Stimulated activated CD8-positive, alpha-beta memory T cell treated with anti-CD3 and anti-CD28 coated beads, Interleukin-7, amount 100 ng/mL, for 24 hours (primary cell): ENCODE results near the gene TSPEAR.
A peak's percentile ranks its signal among the peaks of the same experiment; 100 is the strongest.
"Not testable (repeated sequence)": the region's sequence is repeated elsewhere in the genome, so short reads cannot be mapped to it uniquely, and the experiment has no call there.

ENCODE experiments used
- DNase-seq: peaks from one replicate; pipeline ENCODE4 v3.0.0-alpha.2; 2020; ENCODE audit warnings: low read depth

The TSPEAR gene

GRCh38 chr21:44627181-44627822, 84.1 kb downstream of the TSPEAR start:
- not testable (repeated sequence) for DNase-seq

GRCh38 chr21:44626673-44627143, 84.7 kb downstream of the TSPEAR start, which contains the start of gene KRTAP10-9:
Gene KRTAP10-9 (plus strand): TSS chr21:44627093. CDS start chr21:44627172, 79 bp downstream.
- no peak for DNase-seq

DNA sequence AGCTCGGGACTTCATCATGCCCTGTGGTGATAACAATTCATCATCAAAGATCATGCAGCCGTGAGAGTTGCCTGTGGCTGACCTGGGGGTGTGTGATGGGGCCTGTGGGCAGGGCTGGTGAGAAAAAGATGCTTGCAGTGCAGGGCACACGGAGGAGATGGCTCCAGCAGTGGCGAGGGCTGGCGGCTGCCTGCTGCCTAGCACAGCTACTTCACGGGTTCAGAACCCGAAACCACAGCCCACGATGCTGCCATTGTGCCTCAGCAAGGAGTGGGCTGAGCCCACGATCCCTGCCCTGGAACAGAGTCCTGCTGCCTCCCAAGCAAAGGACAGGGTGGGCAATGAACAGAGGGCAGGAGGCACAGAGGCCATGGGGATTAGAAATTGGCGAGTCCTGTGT, 85.1 kb downstream of the TSPEAR start:
- DNase-seq, result no peak

DNA sequence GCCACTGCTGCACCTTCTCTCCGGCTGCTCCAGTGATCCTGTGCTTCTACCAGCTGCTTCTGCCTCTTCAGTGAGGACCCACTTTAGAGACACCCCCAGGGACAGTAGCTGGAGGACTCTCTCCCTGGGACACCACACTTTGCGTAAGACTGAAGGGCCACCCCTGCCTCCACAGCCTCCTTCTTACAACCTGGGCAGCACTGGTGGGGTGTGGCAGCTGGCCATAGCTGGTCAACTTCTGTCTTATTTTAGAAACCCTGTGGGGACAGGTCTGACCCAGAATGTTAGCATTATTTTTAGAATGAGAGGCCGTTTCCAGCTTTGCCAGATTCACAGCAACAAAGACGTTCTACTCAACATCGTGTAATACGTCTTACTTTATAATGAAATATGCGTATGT, 85.6 kb downstream of the TSPEAR start:
- no peak for DNase-seq

DNA sequence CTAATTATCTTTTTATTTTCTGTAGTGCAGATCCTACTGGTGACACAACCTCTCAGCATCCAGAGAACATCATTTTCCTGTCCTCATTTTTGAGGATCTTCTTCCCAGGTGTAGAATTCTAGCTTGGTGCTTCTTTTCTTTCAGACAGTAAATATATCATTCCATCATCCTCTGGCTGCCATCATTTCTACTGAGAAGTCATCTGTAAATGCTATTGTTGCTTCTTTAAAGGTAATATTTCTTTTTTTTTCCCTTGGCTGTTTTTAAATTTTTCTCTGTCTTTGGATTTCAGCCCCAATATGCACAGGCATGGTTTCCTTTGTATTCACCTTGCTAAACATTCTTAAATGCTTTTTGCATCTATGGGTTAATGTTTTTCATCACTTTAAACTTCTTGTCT, 87.8 kb downstream of the TSPEAR start:
- no peak for DNase-seq

DNA sequence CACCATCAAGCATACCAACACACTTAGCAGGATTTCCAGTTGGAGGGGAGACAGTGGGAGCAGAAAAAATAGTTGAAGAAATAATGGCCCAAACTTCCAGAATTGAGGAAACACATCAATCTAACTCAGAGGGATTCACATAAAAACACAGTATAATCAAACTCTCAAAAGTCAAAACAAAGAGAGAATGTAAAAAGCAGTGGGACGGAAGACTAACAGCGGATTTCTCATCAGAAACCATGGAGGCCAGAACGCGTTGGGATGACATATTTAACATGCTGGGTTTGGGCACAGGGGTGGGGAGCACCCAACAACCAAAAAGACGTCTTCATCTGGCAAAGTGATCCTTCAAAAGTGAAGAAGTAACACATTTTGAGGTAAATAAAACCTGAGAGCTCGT, 91.5 kb downstream of the TSPEAR start:
- no peak for DNase-seq

GRCh38 chr21:44618909-44619308, 92.5 kb downstream of the TSPEAR start:
- peak; percentile 17 for DNase-seq

GRCh38 chr21:44618504-44618903, 92.9 kb downstream of the TSPEAR start:
- no peak for DNase-seq

- no peak for DNase-seq
Observed at GRCh38 chr21:44617071-44617501, 94.3 kb downstream of the TSPEAR start.

DNA sequence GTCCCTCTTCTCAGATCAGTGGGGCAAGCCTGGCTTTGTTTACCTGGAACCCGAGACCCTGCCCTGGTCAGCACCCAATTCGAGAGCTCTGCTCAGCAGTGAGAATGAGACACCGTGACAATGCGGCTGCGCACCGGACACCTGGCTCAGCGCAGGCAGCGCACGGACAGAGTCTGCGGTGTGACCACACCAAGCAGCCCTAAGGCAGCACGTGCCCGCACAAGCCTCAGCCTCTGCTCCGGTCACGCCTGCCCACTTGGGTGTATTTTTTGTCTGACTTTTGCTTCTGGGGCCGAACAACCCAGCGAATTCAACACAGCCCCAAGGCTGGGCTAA, 94.8 kb downstream of the TSPEAR start:
- DNase-seq, result no peak

- no peak for DNase-seq
Observed at GRCh38 chr21:44615911-44616590, 95.3 kb downstream of the TSPEAR start.

- no peak for DNase-seq
Observed at GRCh38 chr21:44615466-44615865, 95.9 kb downstream of the TSPEAR start.

GRCh38 chr21:44614961-44615391, 96.4 kb downstream of the TSPEAR start:
- no peak for DNase-seq

DNA sequence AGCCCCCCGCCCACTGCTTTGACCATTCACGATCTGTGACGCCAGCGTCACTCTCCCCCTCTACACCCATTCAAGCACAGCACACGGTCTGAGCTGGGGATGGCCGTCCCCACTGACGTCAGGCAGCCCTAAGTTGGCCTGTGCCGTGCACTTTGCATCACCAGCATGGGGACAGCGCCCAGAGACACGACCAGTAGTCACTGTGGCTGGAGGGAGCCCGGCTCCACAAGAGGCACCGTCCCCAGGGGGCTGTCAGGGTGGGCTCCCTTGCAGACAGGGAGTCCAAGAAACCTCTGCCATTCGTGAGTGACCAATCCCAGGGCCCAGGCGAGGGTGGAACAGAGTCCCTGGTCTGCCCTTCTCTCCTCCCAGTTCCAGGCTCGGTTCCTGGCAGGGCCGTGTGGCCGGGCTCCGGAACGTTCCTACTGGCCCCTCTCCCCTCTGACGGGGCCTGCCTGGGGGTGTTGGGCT, 97.2 kb downstream of the TSPEAR start:
- no peak for DNase-seq

- no peak for DNase-seq
Observed at GRCh38 chr21:44613386-44614155, 97.8 kb downstream of the TSPEAR start.

- no peak for DNase-seq
Observed at GRCh38 chr21:44612669-44613229, 98.6 kb downstream of the TSPEAR start.

GRCh38 chr21:44612029-44612486, 99.3 kb downstream of the TSPEAR start, which contains the start of gene KRTAP10-8:
Gene KRTAP10-8 (plus strand): TSS chr21:44612079. CDS start chr21:44612101, 22 bp downstream.
- DNase-seq, result no peak

DNA sequence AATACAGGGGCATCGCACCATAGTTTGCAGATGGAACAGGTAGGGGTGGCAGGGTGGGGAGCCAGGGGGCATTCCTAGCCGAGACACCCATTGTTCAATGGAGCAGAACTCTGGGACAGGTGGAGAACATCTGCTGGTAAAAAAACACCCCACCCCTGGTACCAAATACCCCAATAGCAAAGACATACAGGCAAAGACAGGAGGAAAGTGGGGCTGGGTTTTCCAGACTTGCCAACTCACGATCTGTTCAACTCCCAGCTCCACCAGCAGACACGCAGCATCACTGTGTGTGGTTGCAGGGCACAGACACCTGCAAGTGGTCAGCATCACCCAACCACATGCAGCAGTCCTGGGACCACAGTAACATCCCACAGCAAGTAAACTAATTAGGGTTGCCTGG, 99.8 kb downstream of the TSPEAR start:
- no peak for DNase-seq

- not testable (repeated sequence) for DNase-seq
Observed at GRCh38 chr21:44610157-44610843, 101.1 kb downstream of the TSPEAR start.

DNA sequence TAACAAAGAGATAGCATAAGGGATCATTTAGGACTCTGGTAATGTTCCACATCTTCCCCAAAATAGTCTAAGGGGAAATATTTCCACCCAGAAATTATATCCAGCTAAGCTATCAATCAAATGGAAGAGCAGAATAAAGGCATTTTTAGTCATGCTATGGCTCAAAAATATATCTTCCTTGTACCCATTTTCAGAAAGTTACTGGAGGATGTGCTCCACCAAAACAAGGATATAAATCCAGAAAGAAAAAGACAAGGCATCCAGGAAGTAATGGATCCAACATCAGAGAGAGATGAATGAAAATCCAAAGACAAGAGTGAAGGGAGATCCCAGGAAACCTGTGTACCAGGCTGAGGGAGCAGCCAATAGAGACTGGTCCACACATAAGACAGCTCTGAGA, 102.2 kb downstream of the TSPEAR start:
- DNase-seq, result no peak

DNA sequence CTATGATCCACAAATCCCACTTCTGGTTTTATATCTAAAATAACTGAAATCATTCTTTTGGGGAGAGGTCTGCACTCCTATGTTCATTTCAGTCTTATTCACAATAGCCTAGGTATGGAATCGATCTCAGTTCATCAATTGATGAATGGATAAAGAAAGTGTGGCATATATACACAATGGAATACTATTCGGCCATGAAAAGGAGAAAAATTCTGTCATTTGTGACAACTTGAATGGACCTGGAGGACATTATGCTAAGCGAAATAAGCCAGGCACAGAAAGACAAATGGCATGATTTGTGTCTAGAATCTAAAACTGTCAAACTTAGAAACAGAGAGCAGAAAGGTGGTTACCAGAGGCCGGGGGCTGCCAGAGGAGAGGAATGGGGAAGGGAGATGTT, 104.9 kb downstream of the TSPEAR start:
- no peak for DNase-seq

DNA sequence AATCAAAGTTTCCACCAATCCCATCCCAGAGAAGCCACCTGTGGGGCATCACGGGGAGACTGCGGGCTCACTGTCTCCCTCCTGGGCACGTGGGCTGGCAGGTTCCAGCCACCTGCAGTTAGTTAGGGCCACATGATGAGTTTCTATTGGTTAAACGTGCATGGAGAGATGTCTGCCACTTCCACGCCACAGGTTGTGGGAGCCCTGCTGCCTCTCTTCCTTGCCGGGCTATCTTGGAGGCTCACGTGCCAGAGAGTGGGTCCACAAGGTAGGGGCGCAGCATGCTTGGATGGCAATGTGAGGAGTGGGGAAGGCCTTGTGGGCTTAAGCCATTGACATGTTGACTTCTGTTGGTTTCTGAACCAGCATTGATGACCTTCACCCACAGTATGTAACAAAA, 107.5 kb downstream of the TSPEAR start:
- DNase-seq, result no peak
